Spleen (tissue), 11 donors: ENCODE measurements around the gene UQCR10. TPM values are rescaled to one million over a fixed set of nuclear protein-coding genes. Genes with fewer than 3 reads are reported as not detected.

ENCODE experiments used
- DNase-seq: peaks from one replicate; pipeline ENCODE4 v3.0.0-alpha.2; 2020
- H3K27ac ChIP-seq, 8 donors: fragments of 200-600 bp; sonication (generic) in 7 of 8; 1 replicate in 4 of 8; 2 replicates in 4 of 8; pipeline versions ENCODE4 v1.5.0 to v1.8.0; 2016 to 2021; ENCODE audit warnings: inconsistent platforms in 4 of 8, mild to moderate bottlenecking in 4 of 8, moderate library complexity in 1 of 8
- H3K27me3 ChIP-seq, 7 donors: fragments of 200-600 bp; sonication (generic) in 6 of 7; replicated peaks in 1 of 7; 1 replicate in 4 of 7; 2 replicates in 3 of 7; pipeline versions ENCODE4 v1.5.0 to v1.8.0; 2016 to 2021; ENCODE audit warnings: inconsistent platforms in 3 of 7, mild to moderate bottlenecking in 1 of 7
- H3K36me3 ChIP-seq, 6 donors: fragments of 200-600 bp; sonication (generic) in 5 of 6; 1 replicate in 4 of 6; 2 replicates in 2 of 6; pipeline versions ENCODE4 v1.5.0 to v1.8.0; 2016 to 2021; ENCODE audit warnings: inconsistent platforms in 2 of 6
- H3K4me1 ChIP-seq, 6 donors: fragments of 200-600 bp; sonication (generic) in 5 of 6; 1 replicate in 3 of 6; 2 replicates in 3 of 6; pipeline versions ENCODE4 v1.5.0 to v1.8.0; 2016 to 2021; ENCODE audit warnings: inconsistent platforms in 3 of 6
- H3K4me3 ChIP-seq, 8 donors: fragments of 200-600 bp; sonication (generic) in 7 of 8; 1 replicate in 4 of 8; 2 replicates in 4 of 8; pipeline versions ENCODE4 v1.5.0 to v1.8.0; 2016 to 2021; ENCODE audit warnings: inconsistent platforms in 4 of 8, mild to moderate bottlenecking in 4 of 8, moderate library complexity in 2 of 8
- H3K9me3 ChIP-seq, 8 donors: fragments of 200-600 bp; sonication (generic) in 7 of 8; 1 replicate in 4 of 8; 2 replicates in 4 of 8; pipeline versions ENCODE4 v1.5.0 to v1.8.0; 2016 to 2021; ENCODE audit warnings: inconsistent platforms in 4 of 8
- CTCF ChIP-seq, 11 experiments: fragments of 200-600 bp in 7 of 11; fragments of 450-650 bp in 4 of 11; sonication (generic) in 4 of 11; IDR thresholded peaks in 8 of 11; conservative IDR thresholded peaks in 3 of 11; 1 replicate in 7 of 11; 2 replicates in 4 of 11; pipeline versions ENCODE4 v1.4.0 to v1.8.0; 2016 to 2021; ENCODE audit warnings: antibody characterized with exemption in 11 of 11, inconsistent platforms in 4 of 11, mild to moderate bottlenecking in 1 of 11
- POLR2A ChIP-seq, 3 donors: fragments of 450-650 bp; IDR thresholded peaks; one replicate each; pipeline ENCODE4 v1.5.1; 2017; ENCODE audit warnings: antibody characterized with exemption in 3 of 3, mild to moderate bottlenecking in 1 of 3
- POLR2AphosphoS5 ChIP-seq, 3 donors: sonication (generic); formaldehyde crosslinking; IDR thresholded peaks; one replicate each; pipeline ENCODE4 v1.5.1; 2017; ENCODE audit warnings: antibody characterized with exemption in 3 of 3
- WGBS, 5 donors: extraction: QIAGEN DNeasy Blood & Tissue Kit in 3 of 5; methylation state at CpG; one replicate each; pipeline versions ENCODE4 v1.1.5 to v1.1.7; 2013 to 2018; 5-methylcytosine and 5-hydroxymethylcytosine counted together
- intact Hi-C: fragments of 100-400 bp; cut with DNase I; formaldehyde crosslinking; loops from one replicate; pipeline ENCODE4 v1.15.0; 2023; ENCODE audit warnings: low total_unique reads
- polyA plus RNA-seq, 3 donors: library from polyadenylated mRNA; stranded (reverse); fragments of 200-250 nt; gene quantifications; one replicate each; pipeline ENCODE4 v1.2.1, GENCODE V29; 2013
- total RNA-seq, 7 donors: library from RNA; depleted of rRNA in 3 of 7; stranded (reverse); fragments of >200 nt in 3 of 7; fragmentation: NEBNext Ultra II Directional in 4 of 7; extraction: Animal tissue kit (Norgen Biotek cat#: 25700) in 4 of 7; gene quantifications; one replicate each; pipeline versions ENCODE4 v1.1.0 to v1.2.1, GENCODE V29; 2016 to 2021
- donor health status: healthy with polysubstance abuse.
- donor health status: DM: no; HTN: no; CAD: no; lungs with moderate emphysema.
- donor health status: DM: no; HTN: no; CAD: no.
- donor health status: Bipolar disorder and iron deficiency.
- donor health status: healthy.
- donor health status: DM: no; HTN: no; CAD: no.
- donor health status: DM: yes; HTN: yes; CAD: no.

UQCR10 gene
- total and polyA plus RNA-seq, 10 donors, result 32.8 to 174 (median 59.3) TPM

- no peak overlapping the region for H3K4me3 ChIP-seq
- intact Hi-C loops, result no loop called here
- H3K27me3 ChIP-seq, result no peaks in the 10 kb centered on the region
- no peaks in the 10 kb centered on the region for H3K9me3 ChIP-seq
- TF ChIP-seq POLR2A (IDR thresholded peaks at IDR 0.05), result no peak
- peaks cover 7 to 100% (median 94%) of the 10 kb centered on the region in 6 donors for H3K36me3 ChIP-seq
- DNase-seq, result no peak
- no peaks in the 10 kb centered on the region for H3K4me1 ChIP-seq
- WGBS, 5 donors, result 93 to 97% (median 94%) methylated on average over 4 of the region's 4 CpGs
- no peak overlapping the region for H3K27ac ChIP-seq
Measured at GRCh38 chr22:29815580-29815979, 48.4 kb downstream of the UQCR10 start.

- H3K36me3 ChIP-seq, result peaks cover 7 to 100% (median 94%) of the 10 kb centered on the region in 6 donors
- no peak for TF ChIP-seq CTCF (IDR thresholded peaks at IDR 0.05 in 8 of 11, conservative IDR thresholded peaks at IDR 0.05 in 3 of 11)
- TF ChIP-seq POLR2A (IDR thresholded peaks at IDR 0.05), result no peak
- TF ChIP-seq POLR2AphosphoS5 (IDR thresholded peaks at IDR 0.05), result no peak
- H3K4me1 ChIP-seq, result peaks cover 0 to 4% (median 1%) of the 10 kb centered on the region in 6 donors
- H3K9me3 ChIP-seq, result no peaks in the 10 kb centered on the region
- 79 to 93% (median 87%) methylated on average over 2 of the region's 2 CpGs for WGBS, 5 donors
- H3K27me3 ChIP-seq, result no peaks in the 10 kb centered on the region
- H3K4me3 ChIP-seq, result no peak overlapping the region
- no peak overlapping the region for H3K27ac ChIP-seq
- intact Hi-C loops, result no loop called here
- no peak for DNase-seq
Measured at GRCh38 chr22:29816128-29816527, 49.0 kb downstream of the UQCR10 start.

GRCh38 chr22:29816539-29816938 is 49.4 kb downstream of the UQCR10 start:
- no peaks in the 10 kb centered on the region for H3K27me3 ChIP-seq
- no peak for TF ChIP-seq CTCF (IDR thresholded peaks at IDR 0.05 in 8 of 11, conservative IDR thresholded peaks at IDR 0.05 in 3 of 11)
- no peak for TF ChIP-seq POLR2A (IDR thresholded peaks at IDR 0.05)
- TF ChIP-seq POLR2AphosphoS5 (IDR thresholded peaks at IDR 0.05), result no peak
- no peaks in the 10 kb centered on the region for H3K9me3 ChIP-seq
- H3K4me1 ChIP-seq, result peaks cover 0 to 8% (median 3%) of the 10 kb centered on the region in 6 donors
- H3K27ac ChIP-seq, result no peak overlapping the region
- H3K36me3 ChIP-seq, result peaks cover 7 to 100% (median 94%) of the 10 kb centered on the region in 6 donors
- 84 to 94% (median 92%) methylated on average over 6 of the region's 6 CpGs for WGBS, 5 donors
- DNase-seq, result no peak
- intact Hi-C loops, result no loop called here
- no peak overlapping the region for H3K4me3 ChIP-seq

- H3K36me3 ChIP-seq, result peaks cover 7 to 100% (median 94%) of the 10 kb centered on the region in 6 donors
- no peak overlapping the region for H3K4me3 ChIP-seq
- no peaks in the 10 kb centered on the region for H3K9me3 ChIP-seq
- no peak for TF ChIP-seq POLR2AphosphoS5 (IDR thresholded peaks at IDR 0.05)
- TF ChIP-seq CTCF (IDR thresholded peaks at IDR 0.05 in 8 of 11, conservative IDR thresholded peaks at IDR 0.05 in 3 of 11), result no peak
- TF ChIP-seq POLR2A (IDR thresholded peaks at IDR 0.05), result no peak
- WGBS, 5 donors, result 95 to 97% (median 96%) methylated on average over 2 of the region's 2 CpGs
- DNase-seq, result no peak
- intact Hi-C loops, result no loop called here
- H3K27me3 ChIP-seq, result no peaks in the 10 kb centered on the region
- H3K27ac ChIP-seq, result no peak overlapping the region
- H3K4me1 ChIP-seq, result peaks cover 0 to 13% (median 6%) of the 10 kb centered on the region in 6 donors
Measured at GRCh38 chr22:29816980-29817379, 49.8 kb downstream of the UQCR10 start.

GRCh38 chr22:29817724-29818123 is 50.6 kb downstream of the UQCR10 start:
- Histone ChIP-seq H3K4me1 (peaks cover 0 to 20% (median 8%) of the 10 kb centered on the region in 6 donors), H3K27me3 (no peaks in the 10 kb centered on the region), H3K27ac (no peak overlapping the region), H3K36me3 (peaks cover 7 to 100% (median 92%) of the 10 kb centered on the region in 6 donors), H3K9me3 (no peaks in the 10 kb centered on the region), H3K4me3 (no peak overlapping the region)
- DNase-seq, result no peak
- TF ChIP-seq POLR2A (IDR thresholded peaks at IDR 0.05) (no peak), CTCF (IDR thresholded peaks at IDR 0.05 in 8 of 11, conservative IDR thresholded peaks at IDR 0.05 in 3 of 11) (no peak), POLR2AphosphoS5 (IDR thresholded peaks at IDR 0.05) (no peak)
- WGBS, 5 donors, result 95 to 100% (median 98%) methylated on average over 1 of the region's 1 CpG
- intact Hi-C loops, result no loop called here
